Urinary bladder (tissue), 4 donors: Measurements from ENCODE around the gene RTP5. TPM values are rescaled to one million over a fixed set of nuclear protein-coding genes. Genes with fewer than 3 reads are reported as not detected.
"Not testable (repeated sequence)": the region's sequence is repeated elsewhere in the genome, so short reads cannot be mapped to it uniquely, and the experiment has no call there.

Experiments
- DNase-seq: peaks from one replicate; pipeline ENCODE4 v3.0.0-alpha.2; 2015; ENCODE audit errors: extremely low spot score
- H3K27ac ChIP-seq: one replicate; pipeline ENCODE4 v1.5.1; 2013; ENCODE audit warnings: low read depth, mild to moderate bottlenecking, moderate library complexity
- H3K36me3 ChIP-seq: one replicate; pipeline ENCODE4 v1.6.1; 2013; ENCODE audit warnings: mild to moderate bottlenecking, moderate library complexity; ENCODE audit not compliant: insufficient read depth
- H3K4me1 ChIP-seq: one replicate; pipeline ENCODE4 v1.6.1; 2013; ENCODE audit warnings: mild to moderate bottlenecking, moderate library complexity; ENCODE audit not compliant: insufficient read depth
- H3K4me3 ChIP-seq: one replicate; pipeline ENCODE4 v1.5.1; 2013; ENCODE audit warnings: low read depth, low read length
- WGBS: extraction: QIAGEN DNeasy Blood & Tissue Kit; methylation state at CpG from one replicate; pipeline ENCODE4 v1.1.7; 2013; 5-methylcytosine and 5-hydroxymethylcytosine counted together
- polyA plus RNA-seq: library from polyadenylated mRNA; stranded (reverse); fragments of 200-250 nt; gene quantifications from one replicate; pipeline ENCODE4 v1.2.3, GENCODE V29; 2013
- total RNA-seq: library from RNA; depleted of rRNA; stranded (reverse); fragments of >200 nt; gene quantifications from one replicate; pipeline ENCODE4 v1.2.3, GENCODE V29; 2014
- donor health status: healthy with polysubstance abuse.
- donor health status: healthy.

Gene RTP5
- total RNA-seq (not detected), polyA plus RNA-seq (0.06 TPM)

GRCh38 chr2:241869087-241869961 lies at the start of gene RTP5:
Gene RTP5 (plus strand): TSS chr2:241869729. CDS start chr2:241869757, 28 bp downstream.
- Histone ChIP-seq H3K4me3 (no peak within 1 kb of the TSS), H3K36me3 (no peaks in the 10 kb centered on the region), H3K27ac (no peak within 1 kb of the TSS), H3K4me1 (no peaks in the 10 kb centered on the region)
- DNase-seq = no peak
- WGBS = 63% methylated on average over 33 of the region's 33 CpGs

- not testable (repeated sequence) for H3K4me1 ChIP-seq, H3K27ac ChIP-seq, H3K4me3 ChIP-seq, H3K36me3 ChIP-seq, DNase-seq
- 87% methylated on average over 27 of the region's 27 CpGs for WGBS
These were observed 49.4 kb upstream of the RTP5 start for GRCh38 chr2:241819947-241820624.

GRCh38 chr2:241820625-241821384 lies 48.7 kb upstream of the RTP5 start:
- H3K27ac ChIP-seq = no peak overlapping the region
- 84% methylated on average over 31 of the region's 31 CpGs for WGBS
- H3K36me3 ChIP-seq = no peaks in the 10 kb centered on the region
- no peak overlapping the region for H3K4me3 ChIP-seq
- DNase-seq = no peak
- no peaks in the 10 kb centered on the region for H3K4me1 ChIP-seq

DNA sequence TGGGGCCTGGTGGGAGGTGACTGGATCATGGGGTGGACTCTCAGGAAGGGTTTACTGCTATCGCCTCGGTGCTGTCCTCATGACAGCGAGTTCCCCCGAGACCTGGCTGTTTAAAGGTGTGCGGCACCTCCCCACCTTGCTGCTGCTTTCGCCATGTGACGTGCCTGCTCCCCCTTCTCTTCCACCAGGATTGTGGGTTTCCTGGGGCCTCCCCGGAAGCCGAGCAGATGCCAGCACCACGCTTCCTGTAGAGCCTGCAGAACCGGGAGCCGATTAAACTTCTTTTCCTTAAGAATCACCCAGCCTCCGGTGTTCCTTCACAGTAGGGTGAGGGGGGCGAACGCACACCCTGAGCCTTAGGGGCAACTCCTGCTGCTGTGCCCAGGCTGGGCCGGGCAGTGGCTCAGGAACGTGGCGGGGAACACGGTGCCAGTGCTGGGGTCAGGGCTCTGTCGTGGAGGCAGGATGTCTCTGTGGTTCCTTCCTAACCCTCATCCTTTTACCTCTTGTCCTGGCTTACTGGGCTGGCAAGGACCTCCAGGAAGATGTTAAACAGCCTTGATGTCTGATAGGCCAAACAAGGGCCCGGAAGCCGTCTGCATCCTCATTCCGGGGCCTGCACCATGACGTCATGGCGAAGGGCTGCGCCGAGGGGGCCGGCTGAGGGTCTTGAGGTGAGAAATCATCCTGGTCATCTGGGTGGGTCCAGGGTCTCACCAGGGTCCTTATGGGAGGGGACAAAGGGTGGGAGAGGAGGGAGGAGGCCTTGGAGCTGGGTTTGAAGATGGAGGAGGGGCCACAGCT lies 47.9 kb upstream of the RTP5 start:
- Histone ChIP-seq H3K4me1 (no peaks in the 10 kb centered on the region), H3K36me3 (no peaks in the 10 kb centered on the region), H3K27ac (no peak overlapping the region), H3K4me3 (no peak overlapping the region)
- WGBS = 73% methylated on average over 28 of the region's 28 CpGs
- no peak for DNase-seq

DNA sequence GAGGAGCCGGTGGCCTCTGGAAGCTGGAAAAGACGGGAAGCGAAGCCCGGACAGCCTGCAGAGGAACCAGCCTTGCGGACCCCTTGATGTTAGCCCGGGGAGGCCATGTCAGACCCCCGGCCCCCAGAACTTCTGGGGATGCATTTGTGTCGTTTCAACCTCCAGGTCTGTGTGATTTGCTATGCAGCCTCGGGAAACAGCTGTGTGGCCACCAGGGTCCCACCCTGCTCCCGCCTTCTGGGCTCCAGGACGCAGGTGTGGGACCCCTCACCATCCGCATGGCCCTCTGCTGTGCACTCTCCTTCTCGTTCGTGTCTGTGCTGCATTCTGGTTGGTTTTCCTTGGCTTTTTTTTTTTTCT lies 47.3 kb upstream of the RTP5 start:
- 79% methylated on average over 14 of the region's 14 CpGs for WGBS
- no peak overlapping the region for H3K27ac ChIP-seq
- H3K36me3 ChIP-seq = no peaks in the 10 kb centered on the region
- no peak for DNase-seq
- no peaks in the 10 kb centered on the region for H3K4me1 ChIP-seq
- H3K4me3 ChIP-seq = no peak overlapping the region

GRCh38 chr2:241823531-241824437 lies 45.7 kb upstream of the RTP5 start:
- H3K4me3 ChIP-seq, H3K4me1 ChIP-seq, H3K27ac ChIP-seq, DNase-seq, H3K36me3 ChIP-seq: not testable (repeated sequence)
- WGBS = 87% methylated on average over 45 of the region's 45 CpGs

GRCh38 chr2:241827394-241827793 lies 42.1 kb upstream of the RTP5 start:
- 84% methylated on average over 2 of the region's 2 CpGs for WGBS
- H3K27ac ChIP-seq = no peak overlapping the region
- no peak for DNase-seq
- no peaks in the 10 kb centered on the region for H3K4me1 ChIP-seq
- no peaks in the 10 kb centered on the region for H3K36me3 ChIP-seq
- H3K4me3 ChIP-seq = no peak overlapping the region

GRCh38 chr2:241833101-241833663 lies 36.3 kb upstream of the RTP5 start:
- Histone ChIP-seq H3K4me1 (no peaks in the 10 kb centered on the region), H3K4me3 (no peak overlapping the region), H3K36me3 (no peaks in the 10 kb centered on the region), H3K27ac (no peak overlapping the region)
- 19% methylated on average over 13 of the region's 13 CpGs for WGBS
- peak; percentile 69 for DNase-seq

DNA sequence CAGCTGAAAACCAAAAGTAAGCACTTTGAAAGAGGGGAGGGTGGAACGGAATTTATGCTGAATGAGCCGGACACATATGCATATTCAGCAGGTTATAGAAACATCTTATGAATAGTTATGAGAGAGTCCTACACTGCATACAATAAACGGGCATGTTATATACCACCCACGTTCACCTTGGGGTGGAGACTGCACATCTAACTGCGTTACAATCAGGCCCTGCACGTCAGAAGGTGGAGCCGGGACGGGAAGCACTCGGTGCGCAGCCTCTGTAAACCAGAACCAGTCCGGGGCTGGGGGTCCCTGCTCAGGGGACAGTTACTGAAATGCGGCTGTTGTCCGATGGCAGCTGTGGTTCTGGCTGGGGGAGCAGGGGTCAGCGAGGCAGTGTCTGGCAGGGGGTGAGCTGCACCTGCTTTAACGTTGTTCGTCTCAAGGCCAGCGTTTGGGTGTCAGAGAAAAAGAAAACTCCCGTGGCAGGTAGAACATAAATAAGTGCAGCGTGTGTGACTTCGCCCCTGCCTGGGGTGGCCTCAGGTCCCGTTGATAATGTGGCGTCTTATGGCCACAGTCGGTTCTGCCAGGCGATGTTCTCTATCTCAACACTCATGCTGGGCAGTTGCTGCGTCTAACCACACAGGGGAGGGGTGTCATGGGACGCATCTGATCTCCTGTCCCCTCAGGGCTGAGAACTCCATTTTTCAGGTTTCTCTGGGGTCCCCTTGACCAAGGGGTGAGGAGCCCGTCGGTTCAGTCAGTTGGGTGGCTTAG lies 35.6 kb upstream of the RTP5 start:
- 85% methylated on average over 28 of the region's 28 CpGs for WGBS
- H3K4me3 ChIP-seq, H3K36me3 ChIP-seq, H3K4me1 ChIP-seq, H3K27ac ChIP-seq, DNase-seq: not testable (repeated sequence)

GRCh38 chr2:241834527-241835210 lies 34.9 kb upstream of the RTP5 start:
- no peak for DNase-seq
- no peak overlapping the region for H3K4me3 ChIP-seq
- H3K4me1 ChIP-seq = no peaks in the 10 kb centered on the region
- WGBS = 92% methylated on average over 10 of the region's 10 CpGs
- H3K27ac ChIP-seq = no peak overlapping the region
- no peaks in the 10 kb centered on the region for H3K36me3 ChIP-seq

DNA sequence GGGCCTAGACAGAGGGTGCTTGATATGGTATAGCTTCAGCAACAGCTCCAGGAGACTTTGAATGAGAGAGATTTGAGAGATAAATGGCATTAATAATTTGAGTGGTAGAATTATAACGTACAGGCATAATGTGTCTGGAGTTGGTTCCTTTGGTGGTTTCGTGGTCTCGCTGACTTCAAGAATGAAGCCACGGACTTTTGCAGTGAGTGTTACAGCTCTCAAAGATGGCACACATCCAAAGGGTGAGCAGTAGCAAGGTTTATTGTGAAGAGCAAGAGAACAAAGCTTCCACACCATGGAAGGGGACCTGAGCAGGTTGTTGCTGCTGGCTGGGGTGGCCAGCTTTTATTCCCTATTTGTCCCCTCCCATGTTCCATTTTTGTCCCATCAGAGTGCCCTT lies 33.9 kb upstream of the RTP5 start:
- H3K36me3 ChIP-seq = no peaks in the 10 kb centered on the region
- 90% methylated on average over 4 of the region's 4 CpGs for WGBS
- DNase-seq = no peak
- H3K4me1 ChIP-seq = no peaks in the 10 kb centered on the region
- no peak overlapping the region for H3K27ac ChIP-seq
- no peak overlapping the region for H3K4me3 ChIP-seq
